Mesothelial cell of epicardium (in vitro differentiated cells): ENCODE results near the gene RAG2. TPM values are rescaled to one million over a fixed set of nuclear protein-coding genes. Genes with fewer than 3 reads are reported as not detected.
A peak's percentile ranks its signal among the peaks of the same experiment; 100 is the strongest.

Experiments
- DNase-seq, 2 experiments: peaks; one replicate each; pipeline ENCODE4 v3.0.0; 2021; ENCODE audit warnings: low spot score in 2 of 2; ENCODE audit not compliant: unreplicated experiment in 2 of 2
- H3K27ac Mint-ChIP-seq: 2 replicates; pipeline ENCODE4 v1.8.0; 2021; ENCODE audit warnings: mixed read lengths
- H3K27me3 Mint-ChIP-seq: 2 replicates; pipeline ENCODE4 v1.8.0; 2021; ENCODE audit warnings: low read depth, mixed read lengths
- H3K36me3 Mint-ChIP-seq: 2 replicates; pipeline ENCODE4 v1.8.0; 2021; ENCODE audit warnings: mixed read lengths
- H3K4me1 Mint-ChIP-seq: 2 replicates; pipeline ENCODE4 v1.8.0; 2021; ENCODE audit warnings: mixed read lengths
- H3K4me3 Mint-ChIP-seq: 2 replicates; pipeline ENCODE4 v1.8.0; 2021; ENCODE audit warnings: mild to moderate bottlenecking, moderate library complexity, mixed read lengths
- H3K9me3 Mint-ChIP-seq: 2 replicates; pipeline ENCODE4 v1.8.0; 2021; ENCODE audit warnings: mixed read lengths
- total RNA-seq: library from RNA; stranded (reverse); gene quantifications from 3 replicates; pipeline ENCODE4 v1.2.1, GENCODE V29; 2021
- TF ChIP-seq, protein P1 (sequence below): fragments of 200-600 bp; sonication (generic); IDR thresholded peaks from one replicate; pipeline ENCODE4 v1.5.0; 2021; ENCODE audit warnings: antibody characterized with exemption; ENCODE audit not compliant: unreplicated experiment

The RAG2 gene
- total RNA-seq, 1 donor from 2014 or later = not detected

DNA sequence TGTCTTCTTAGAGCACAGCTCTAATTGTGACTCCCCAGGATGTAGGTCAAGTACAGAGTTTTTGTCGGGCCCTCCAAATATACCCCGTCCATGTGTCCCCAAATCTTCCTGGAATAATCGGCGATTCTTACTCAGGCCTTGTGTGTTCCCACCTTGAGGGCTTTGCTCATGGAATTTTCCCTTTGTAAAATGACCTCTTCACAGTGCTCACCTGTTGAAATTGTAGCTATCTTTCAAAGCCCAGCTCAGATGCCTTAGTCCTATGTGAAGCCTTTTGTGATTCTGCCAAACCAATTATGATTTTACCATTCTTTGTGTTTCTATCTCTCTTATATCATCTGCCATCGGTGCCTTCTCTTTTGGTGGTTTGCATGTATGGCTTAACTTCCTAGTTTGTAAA lies 30.1 kb upstream of the RAG2 start:
- TF ChIP-seq, protein P1, sequence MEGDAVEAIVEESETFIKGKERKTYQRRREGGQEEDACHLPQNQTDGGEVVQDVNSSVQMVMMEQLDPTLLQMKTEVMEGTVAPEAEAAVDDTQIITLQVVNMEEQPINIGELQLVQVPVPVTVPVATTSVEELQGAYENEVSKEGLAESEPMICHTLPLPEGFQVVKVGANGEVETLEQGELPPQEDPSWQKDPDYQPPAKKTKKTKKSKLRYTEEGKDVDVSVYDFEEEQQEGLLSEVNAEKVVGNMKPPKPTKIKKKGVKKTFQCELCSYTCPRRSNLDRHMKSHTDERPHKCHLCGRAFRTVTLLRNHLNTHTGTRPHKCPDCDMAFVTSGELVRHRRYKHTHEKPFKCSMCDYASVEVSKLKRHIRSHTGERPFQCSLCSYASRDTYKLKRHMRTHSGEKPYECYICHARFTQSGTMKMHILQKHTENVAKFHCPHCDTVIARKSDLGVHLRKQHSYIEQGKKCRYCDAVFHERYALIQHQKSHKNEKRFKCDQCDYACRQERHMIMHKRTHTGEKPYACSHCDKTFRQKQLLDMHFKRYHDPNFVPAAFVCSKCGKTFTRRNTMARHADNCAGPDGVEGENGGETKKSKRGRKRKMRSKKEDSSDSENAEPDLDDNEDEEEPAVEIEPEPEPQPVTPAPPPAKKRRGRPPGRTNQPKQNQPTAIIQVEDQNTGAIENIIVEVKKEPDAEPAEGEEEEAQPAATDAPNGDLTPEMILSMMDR = no peak
- H3K9me3 Mint-ChIP-seq = no peaks in the 10 kb centered on the region
- peak overlapping the region; percentile 74 for H3K27ac Mint-ChIP-seq
- H3K4me1 Mint-ChIP-seq = peaks cover 55% of the 10 kb centered on the region
- H3K27me3 Mint-ChIP-seq = no peaks in the 10 kb centered on the region
- no peak overlapping the region for H3K4me3 Mint-ChIP-seq
- DNase-seq = no peak
- no peaks in the 10 kb centered on the region for H3K36me3 Mint-ChIP-seq

DNA sequence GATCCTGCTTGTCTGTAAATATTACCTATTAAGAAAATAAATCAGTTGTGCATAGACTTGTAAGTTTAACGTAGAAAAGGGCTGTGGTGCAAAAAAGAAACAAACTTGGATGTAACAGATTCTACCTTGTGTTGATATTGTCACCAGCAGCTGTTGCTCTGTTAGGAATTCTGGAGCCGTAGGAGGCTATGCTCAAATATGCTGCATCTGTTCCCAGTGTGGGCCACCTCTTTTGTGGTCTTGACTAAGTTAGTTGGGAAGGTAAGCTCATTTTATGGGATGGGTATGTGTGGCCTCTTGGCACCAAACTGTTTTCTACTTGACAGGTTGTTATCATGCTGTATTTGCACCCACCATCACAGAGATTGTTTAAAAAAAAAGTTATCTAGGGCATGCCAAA lies 29.4 kb upstream of the RAG2 start:
- H3K27ac Mint-ChIP-seq = no peak overlapping the region
- H3K4me3 Mint-ChIP-seq = no peak overlapping the region
- TF ChIP-seq, protein P1 = no peak
- no peaks in the 10 kb centered on the region for H3K9me3 Mint-ChIP-seq
- no peaks in the 10 kb centered on the region for H3K36me3 Mint-ChIP-seq
- H3K4me1 Mint-ChIP-seq = peaks cover 55% of the 10 kb centered on the region
- DNase-seq = no peak
- no peaks in the 10 kb centered on the region for H3K27me3 Mint-ChIP-seq

DNA sequence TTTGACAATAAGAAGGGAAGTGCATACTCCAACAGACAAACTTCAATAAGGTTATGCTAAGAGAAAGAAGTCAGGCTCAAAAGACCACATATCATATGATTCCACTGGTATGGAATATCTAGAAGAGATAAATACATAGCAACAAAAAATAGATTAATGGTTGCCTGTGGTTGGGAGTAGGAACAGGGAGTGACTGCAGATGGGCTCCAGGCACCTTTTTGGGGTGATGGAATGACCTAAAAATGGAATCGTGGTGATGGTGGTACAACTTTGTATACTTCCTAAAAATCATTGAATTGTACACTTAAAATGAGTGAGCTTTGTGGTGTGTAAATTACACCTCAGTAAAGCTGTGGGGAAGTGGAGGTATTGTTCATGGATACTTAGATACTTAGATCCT lies 29.0 kb upstream of the RAG2 start:
- H3K27ac Mint-ChIP-seq = no peak overlapping the region
- no peaks in the 10 kb centered on the region for H3K9me3 Mint-ChIP-seq
- H3K36me3 Mint-ChIP-seq = no peaks in the 10 kb centered on the region
- H3K27me3 Mint-ChIP-seq = no peaks in the 10 kb centered on the region
- no peak overlapping the region for H3K4me3 Mint-ChIP-seq
- no peak for DNase-seq
- peaks cover 55% of the 10 kb centered on the region for H3K4me1 Mint-ChIP-seq
- TF ChIP-seq, protein P1 = no peak

DNA sequence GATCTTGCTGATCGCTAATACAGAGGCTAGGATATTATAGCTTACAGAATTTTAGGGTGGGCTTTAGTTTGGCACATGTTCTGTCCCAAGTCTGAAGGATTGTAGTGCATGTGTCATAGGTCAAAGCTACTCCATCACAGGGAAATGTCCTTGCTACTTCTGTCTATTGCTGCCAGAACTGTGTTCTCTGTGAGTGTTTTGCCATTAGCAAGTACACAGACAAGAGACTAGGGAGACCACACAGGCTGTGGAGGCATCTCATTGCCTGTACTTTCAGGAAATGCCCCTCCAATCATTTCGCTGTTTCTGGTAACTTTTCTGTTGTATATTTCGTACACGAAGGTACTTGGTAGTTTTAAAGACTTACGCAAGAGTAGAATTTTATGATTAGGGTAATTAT lies 25.5 kb upstream of the RAG2 start:
- H3K27me3 Mint-ChIP-seq = no peaks in the 10 kb centered on the region

DNA sequence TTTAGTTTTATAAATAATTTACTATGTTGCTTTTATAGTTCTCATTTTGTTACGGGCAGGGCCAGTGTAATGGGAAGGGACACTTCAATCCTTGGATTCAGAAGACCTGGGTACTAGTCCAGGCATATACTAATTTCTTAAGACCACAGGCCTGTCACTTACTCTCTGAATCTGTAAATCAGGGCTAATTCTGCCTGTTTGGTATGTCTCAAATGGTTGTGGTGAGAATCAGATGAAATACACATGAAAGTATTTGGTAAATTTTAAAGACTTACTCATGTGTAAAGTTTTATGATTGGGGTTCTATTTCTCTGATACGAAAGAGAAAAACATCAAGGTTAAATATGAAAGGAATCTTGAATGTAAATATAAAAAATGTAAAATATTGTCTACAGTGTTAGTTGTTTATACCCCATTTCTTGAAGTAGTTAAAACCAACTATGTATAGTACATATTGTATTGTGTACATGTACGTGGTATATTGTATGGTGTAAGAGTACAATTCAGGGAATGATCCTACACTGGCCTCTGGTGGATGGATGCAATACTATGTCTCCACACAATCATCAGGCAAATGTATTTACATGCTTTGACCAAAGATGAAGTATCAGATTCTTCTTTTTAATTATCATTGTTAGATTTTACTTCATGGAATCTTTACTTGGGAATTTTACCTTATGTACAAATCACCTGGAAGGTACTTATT lies 24.5 kb upstream of the RAG2 start:
- DNase-seq = no peak
- Mint-ChIP-seq H3K27me3 (no peaks in the 10 kb centered on the region), H3K27ac (no peak overlapping the region), H3K36me3 (no peaks in the 10 kb centered on the region), H3K4me1 (peaks cover 27% of the 10 kb centered on the region), H3K9me3 (no peaks in the 10 kb centered on the region), H3K4me3 (no peak overlapping the region)
- TF ChIP-seq, protein P1 = no peak

More for the DNA sequence above, 25.5 kb upstream of the RAG2 start:
- TF ChIP-seq, protein P1 = no peak
- H3K36me3 Mint-ChIP-seq = no peaks in the 10 kb centered on the region
- peaks cover 34% of the 10 kb centered on the region for H3K4me1 Mint-ChIP-seq
- H3K27ac Mint-ChIP-seq = no peak overlapping the region
- no peak overlapping the region for H3K4me3 Mint-ChIP-seq
- no peaks in the 10 kb centered on the region for H3K9me3 Mint-ChIP-seq
- DNase-seq = no peak
